GM12892 (cell line): Measurements from ENCODE around the gene DCUN1D1.
A peak's percentile ranks its signal among the peaks of the same experiment; 100 is the strongest.

Experiments
- DNase-seq: peaks from one replicate; pipeline ENCODE4 v3.0.0; 2011; ENCODE audit not compliant: insufficient read length
- FAIRE-seq: peaks from 2 replicates; lab custom pipeline; 2011; peaks lifted over from hg19 to GRCh38; lab: Jason Lieb, UNC
- POLR2A ChIP-seq: IDR thresholded peaks from 2 replicates; pipeline ENCODE4 v1.6.1; 2011; ENCODE audit warnings: low read depth, low read length, control low read depth
- POLR2AphosphoS5 ChIP-seq: IDR thresholded peaks from 2 replicates; pipeline ENCODE4 v1.6.1; 2011; ENCODE audit warnings: low read depth, low read length, control low read depth
- TAF1 ChIP-seq: IDR thresholded peaks from 2 replicates; pipeline ENCODE4 v1.6.1; 2011; ENCODE audit warnings: low read depth, mild to moderate bottlenecking, control low read depth, low read length, borderline replicate concordance

Gene DCUN1D1

GRCh38 chr3:182965861-182966366 lies 14.4 kb downstream of the DCUN1D1 start:
- TF ChIP-seq POLR2A (no peak), POLR2AphosphoS5 (no peak), TAF1 (no peak)
- FAIRE-seq, result no peak
- no peak for DNase-seq

GRCh38 chr3:182964179-182964578 lies 16.2 kb downstream of the DCUN1D1 start:
- FAIRE-seq (no peak), DNase-seq (no peak)
- TF ChIP-seq TAF1 (no peak), POLR2AphosphoS5 (no peak), POLR2A (no peak)

GRCh38 chr3:182962166-182962565 lies 18.2 kb downstream of the DCUN1D1 start:
- TF ChIP-seq POLR2A (no peak), TAF1 (no peak), POLR2AphosphoS5 (no peak)
- DNase-seq, result no peak
- FAIRE-seq, result no peak

- TF ChIP-seq POLR2AphosphoS5 (no peak), TAF1 (no peak), POLR2A (no peak)
- FAIRE-seq (peak; percentile 27), DNase-seq (no peak)
These were observed 20.6 kb downstream of the DCUN1D1 start for GRCh38 chr3:182959474-182960350.

- DNase-seq, result no peak
- TF ChIP-seq POLR2AphosphoS5 (no peak), POLR2A (no peak), TAF1 (no peak)
- peak; percentile 33 for FAIRE-seq
These were observed 22.6 kb downstream of the DCUN1D1 start for GRCh38 chr3:182957676-182958266.

GRCh38 chr3:182957226-182957625 lies 23.1 kb downstream of the DCUN1D1 start:
- FAIRE-seq, result no peak
- DNase-seq, result no peak
- no peak for TF ChIP-seq POLR2A
- no peak for TF ChIP-seq TAF1
- no peak for TF ChIP-seq POLR2AphosphoS5

GRCh38 chr3:182954553-182955235 lies 25.6 kb downstream of the DCUN1D1 start:
- TF ChIP-seq TAF1, result no peak
- no peak for TF ChIP-seq POLR2AphosphoS5
- no peak for TF ChIP-seq POLR2A
- no peak for DNase-seq
- FAIRE-seq, result peak; percentile 14

GRCh38 chr3:182949688-182950087 lies 30.6 kb downstream of the DCUN1D1 start:
- no peak for DNase-seq
- no peak for FAIRE-seq
- TF ChIP-seq POLR2AphosphoS5 (no peak), POLR2A (no peak), TAF1 (no peak)

- DNase-seq (no peak), FAIRE-seq (no peak)
- TF ChIP-seq TAF1, result no peak
- no peak for TF ChIP-seq POLR2AphosphoS5
- no peak for TF ChIP-seq POLR2A
These were observed 32.0 kb downstream of the DCUN1D1 start for GRCh38 chr3:182948305-182948704.

GRCh38 chr3:182947888-182948287 lies 32.5 kb downstream of the DCUN1D1 start:
- FAIRE-seq (no peak), DNase-seq (no peak)
- TF ChIP-seq POLR2AphosphoS5 (no peak), POLR2A (no peak), TAF1 (no peak)

- FAIRE-seq (no peak), DNase-seq (no peak)
- TF ChIP-seq POLR2AphosphoS5, result no peak
- no peak for TF ChIP-seq POLR2A
- TF ChIP-seq TAF1, result no peak
These were observed 38.6 kb downstream of the DCUN1D1 start for GRCh38 chr3:182941719-182942118.
